OCI-LY1 (cell line): ENCODE data around the gene SIAH1.
"Not testable (repeated sequence)": the region's sequence is repeated elsewhere in the genome, so short reads cannot be mapped to it uniquely, and the experiment has no call there.

Experiments
- H2AFZ ChIP-seq: fragments of 200-600 bp; sonication (generic), shearing (Covaris generic); 2 replicates; pipeline ENCODE4 v1.6.0; 2014; ENCODE audit warnings: antibody characterized with exemption, mild to moderate bottlenecking, low read length
- H3F3A ChIP-seq: fragments of 200-600 bp; sonication (generic), shearing (Covaris generic); 2 replicates; pipeline ENCODE4 v1.6.0; 2014; ENCODE audit warnings: mild to moderate bottlenecking, antibody characterized with exemption, low read length, moderate library complexity; ENCODE audit not compliant: insufficient read depth
- H3K27ac ChIP-seq: fragments of 200-600 bp; sonication (generic); 2 replicates; pipeline ENCODE4 v1.5.1; 2014; ENCODE audit warnings: low read length, mixed run types, mild to moderate bottlenecking, low read depth; ENCODE audit not compliant: poor library complexity, severe bottlenecking
- H3K27me3 ChIP-seq: fragments of 200-600 bp; sonication (generic); 2 replicates; pipeline ENCODE4 v1.6.0; 2014; ENCODE audit warnings: antibody characterized with exemption, mild to moderate bottlenecking, low read length, moderate library complexity; ENCODE audit not compliant: insufficient read depth
- H3K36me3 ChIP-seq: fragments of 200-600 bp; sonication (generic); 2 replicates; pipeline ENCODE4 v1.6.1; 2014; ENCODE audit warnings: mild to moderate bottlenecking, antibody characterized with exemption, low read length, moderate library complexity, mixed read lengths; ENCODE audit not compliant: insufficient read depth
- H3K4me1 ChIP-seq: fragments of 200-600 bp; sonication (generic); 2 replicates; pipeline ENCODE4 v1.5.1; 2014; ENCODE audit warnings: mild to moderate bottlenecking, low read length, moderate library complexity; ENCODE audit not compliant: insufficient read depth, severe bottlenecking
- H3K4me2 ChIP-seq: fragments of 200-600 bp; sonication (generic), shearing (Covaris generic); 2 replicates; pipeline ENCODE4 v1.6.1; 2014; ENCODE audit warnings: low read length
- H3K4me3 ChIP-seq: fragments of 200-600 bp; sonication (generic); 2 replicates; pipeline ENCODE4 v1.5.1; 2014; ENCODE audit warnings: low read length, low read depth, mild to moderate bottlenecking, mixed read lengths; ENCODE audit not compliant: poor library complexity, severe bottlenecking
- H3K79me2 ChIP-seq: fragments of 200-600 bp; shearing (Covaris generic); 2 replicates; pipeline ENCODE4 v1.6.1; 2016; ENCODE audit warnings: mixed run types, low read length, mixed read lengths; ENCODE audit not compliant: insufficient read depth
- H3K9ac ChIP-seq: fragments of 200-600 bp; sonication (generic), shearing (Covaris generic); 2 replicates; pipeline ENCODE4 v1.6.1; 2014; ENCODE audit warnings: mild to moderate bottlenecking, low read length, mixed read lengths
- H3K9me2 ChIP-seq: fragments of 200-600 bp; sonication (generic), shearing (Covaris generic); 2 replicates; pipeline ENCODE4 v1.6.1; 2014; ENCODE audit warnings: low read depth, mild to moderate bottlenecking, low read length, mixed read lengths
- H3K9me3 ChIP-seq: fragments of 200-600 bp; shearing (Covaris generic); 2 replicates; pipeline ENCODE4 v1.6.1; 2014; ENCODE audit warnings: low read length, mixed read lengths
- H4K20me1 ChIP-seq: fragments of 200-600 bp; sonication (generic), shearing (Covaris generic); 2 replicates; pipeline ENCODE4 v1.6.0; 2016; ENCODE audit warnings: mild to moderate bottlenecking, low read length; ENCODE audit not compliant: insufficient read depth
- EZH2 ChIP-seq: fragments of 200-600 bp; sonication (generic), shearing (Covaris generic); IDR thresholded peaks from 2 replicates; pipeline ENCODE4 v1.8.0; 2017; ENCODE audit warnings: borderline replicate concordance, mixed run types, mild to moderate bottlenecking, antibody characterized with exemption, low read length, moderate library complexity, mixed read lengths
- TF ChIP-seq, protein P1 (sequence below): fragments of 200-600 bp; sonication (generic), shearing (Covaris generic); IDR thresholded peaks from 2 replicates; pipeline ENCODE4 v1.5.1; 2017; ENCODE audit warnings: mild to moderate bottlenecking, antibody characterized with exemption, low read length, moderate library complexity, mixed read lengths

Gene SIAH1

GRCh38 chr16:48420437-48420836 is 35.2 kb upstream of the SIAH1 start:
- no peak for TF ChIP-seq EZH2
- no peaks in the 10 kb centered on the region for H3K9me2 ChIP-seq
- H3K9me3 ChIP-seq: no peaks in the 10 kb centered on the region
- no peak overlapping the region for H2AFZ ChIP-seq
- H3K27me3 ChIP-seq: no peaks in the 10 kb centered on the region
- H3K4me1 ChIP-seq: peaks cover 2% of the 10 kb centered on the region
- no peaks in the 10 kb centered on the region for H3K79me2 ChIP-seq
- H3K4me3 ChIP-seq: no peak overlapping the region
- H3K27ac ChIP-seq: peak overlapping the region; percentile 24
- H3F3A ChIP-seq: no peaks in the 10 kb centered on the region
- no peak overlapping the region for H3K4me2 ChIP-seq
- H3K36me3 ChIP-seq: no peaks in the 10 kb centered on the region
- H3K9ac ChIP-seq: no peak overlapping the region
- H4K20me1 ChIP-seq: no peaks in the 10 kb centered on the region

GRCh38 chr16:48416617-48417016 is 31.4 kb upstream of the SIAH1 start:
- not testable (repeated sequence) for H3K9ac ChIP-seq, H3K9me2 ChIP-seq, H3K27me3 ChIP-seq, H3K4me2 ChIP-seq, H3K79me2 ChIP-seq, H3F3A ChIP-seq, H3K4me1 ChIP-seq, H3K4me3 ChIP-seq, H4K20me1 ChIP-seq, H2AFZ ChIP-seq, H3K36me3 ChIP-seq, H3K27ac ChIP-seq, H3K9me3 ChIP-seq

DNA sequence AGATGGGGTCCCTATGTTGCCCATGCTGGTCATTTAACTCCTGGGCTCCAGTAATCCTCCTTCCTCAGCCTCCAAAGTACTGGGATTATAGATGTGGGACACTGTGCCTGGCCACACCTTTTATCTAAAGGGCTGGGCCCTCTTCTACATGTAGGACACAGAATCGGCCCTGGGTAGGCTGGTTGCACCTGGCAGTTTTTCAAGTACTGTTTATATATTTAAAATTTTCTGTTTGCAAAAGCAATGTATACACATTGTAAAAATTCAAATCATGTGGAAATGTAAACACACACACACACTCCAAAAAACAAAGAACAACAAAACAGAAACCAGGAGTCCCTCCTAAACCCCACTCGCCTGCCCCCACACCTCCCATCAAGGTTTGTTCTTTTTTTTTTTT is 28.1 kb upstream of the SIAH1 start:
- Histone ChIP-seq H3K36me3 (no peaks in the 10 kb centered on the region), H3K4me1 (no peaks in the 10 kb centered on the region), H3K79me2 (no peaks in the 10 kb centered on the region), H3K27me3 (no peaks in the 10 kb centered on the region), H3F3A (no peaks in the 10 kb centered on the region), H3K27ac (no peak overlapping the region), H3K9me3 (no peaks in the 10 kb centered on the region), H3K9me2 (no peaks in the 10 kb centered on the region), H3K4me3 (no peak overlapping the region), H2AFZ (no peak overlapping the region), H3K4me2 (no peak overlapping the region), H4K20me1 (no peaks in the 10 kb centered on the region), H3K9ac (no peak overlapping the region)
- TF ChIP-seq EZH2: no peak
- TF ChIP-seq, protein P1, sequence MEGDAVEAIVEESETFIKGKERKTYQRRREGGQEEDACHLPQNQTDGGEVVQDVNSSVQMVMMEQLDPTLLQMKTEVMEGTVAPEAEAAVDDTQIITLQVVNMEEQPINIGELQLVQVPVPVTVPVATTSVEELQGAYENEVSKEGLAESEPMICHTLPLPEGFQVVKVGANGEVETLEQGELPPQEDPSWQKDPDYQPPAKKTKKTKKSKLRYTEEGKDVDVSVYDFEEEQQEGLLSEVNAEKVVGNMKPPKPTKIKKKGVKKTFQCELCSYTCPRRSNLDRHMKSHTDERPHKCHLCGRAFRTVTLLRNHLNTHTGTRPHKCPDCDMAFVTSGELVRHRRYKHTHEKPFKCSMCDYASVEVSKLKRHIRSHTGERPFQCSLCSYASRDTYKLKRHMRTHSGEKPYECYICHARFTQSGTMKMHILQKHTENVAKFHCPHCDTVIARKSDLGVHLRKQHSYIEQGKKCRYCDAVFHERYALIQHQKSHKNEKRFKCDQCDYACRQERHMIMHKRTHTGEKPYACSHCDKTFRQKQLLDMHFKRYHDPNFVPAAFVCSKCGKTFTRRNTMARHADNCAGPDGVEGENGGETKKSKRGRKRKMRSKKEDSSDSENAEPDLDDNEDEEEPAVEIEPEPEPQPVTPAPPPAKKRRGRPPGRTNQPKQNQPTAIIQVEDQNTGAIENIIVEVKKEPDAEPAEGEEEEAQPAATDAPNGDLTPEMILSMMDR: no peak

- no peak for TF ChIP-seq EZH2
- TF ChIP-seq, protein P1: no peak
- Histone ChIP-seq H3K4me2 (no peak overlapping the region), H3F3A (no peaks in the 10 kb centered on the region), H3K9ac (no peak overlapping the region), H3K4me1 (no peaks in the 10 kb centered on the region), H3K27ac (no peak overlapping the region), H3K27me3 (no peaks in the 10 kb centered on the region), H4K20me1 (no peaks in the 10 kb centered on the region), H3K9me2 (no peaks in the 10 kb centered on the region), H3K79me2 (no peaks in the 10 kb centered on the region), H3K4me3 (no peak overlapping the region), H2AFZ (no peak overlapping the region), H3K36me3 (no peaks in the 10 kb centered on the region), H3K9me3 (no peaks in the 10 kb centered on the region)
Measured at GRCh38 chr16:48409839-48410632, 24.8 kb upstream of the SIAH1 start.
